ENCODE data around the gene IFI16.

- no peak for TF ChIP-seq CTCF (conservative IDR thresholded peaks at IDR 0.05)
- no peak for TF ChIP-seq EZH2 (IDR thresholded peaks at IDR 0.05; ENCODE audit: low read depth)
Measured at GRCh38 chr1:159011751-159012150, 2.0 kb downstream of the IFI16 start.

All from PC-9 (cell line).